Vagina (tissue), 2 donors: Measurements from ENCODE around the gene ADAMTS17. TPM values are rescaled to one million over a fixed set of nuclear protein-coding genes. Genes with fewer than 3 reads are reported as not detected.

ENCODE experiments used
- DNase-seq, 2 donors: peaks; one replicate each; pipeline ENCODE4 v3.0.0-alpha.2; 2017; ENCODE audit errors: extremely low spot score in 2 of 2
- H3K27ac ChIP-seq: fragments of 200-600 bp; sonication (generic); one replicate; pipeline ENCODE4 v1.5.1; 2019
- H3K27me3 ChIP-seq: fragments of 200-600 bp; sonication (generic); one replicate; pipeline ENCODE4 v1.5.1; 2019
- H3K36me3 ChIP-seq, 2 donors: fragments of 200-600 bp; sonication (generic); one replicate each; pipeline ENCODE4 v1.5.1; 2017 to 2019
- H3K4me1 ChIP-seq: fragments of 200-600 bp; sonication (generic); one replicate; pipeline ENCODE4 v1.5.1; 2019
- H3K4me3 ChIP-seq, 2 donors: fragments of 200-600 bp; sonication (generic); 1 replicate in 1 of 2; 2 replicates in 1 of 2; pipeline ENCODE4 v1.5.1; 2016 to 2019
- H3K9me3 ChIP-seq: fragments of 200-600 bp; sonication (generic); one replicate; pipeline ENCODE4 v1.5.1; 2019
- POLR2A ChIP-seq, 2 donors: fragments of 450-650 bp; IDR thresholded peaks; one replicate each; pipeline ENCODE4 v1.6.1; 2017; ENCODE audit warnings: antibody characterized with exemption in 2 of 2, mild to moderate bottlenecking in 2 of 2, moderate library complexity in 2 of 2
- POLR2AphosphoS5 ChIP-seq, 2 donors: sonication (generic); formaldehyde crosslinking; IDR thresholded peaks; one replicate each; pipeline ENCODE4 v1.9.0; 2017; ENCODE audit warnings: antibody characterized with exemption in 2 of 2, mild to moderate bottlenecking in 2 of 2, low read depth in 1 of 2; ENCODE audit not compliant: insufficient read depth in 1 of 2
- intact Hi-C: fragments of 100-400 bp; cut with DNase I; formaldehyde crosslinking; loops from one replicate; pipeline ENCODE4 v1.15.1; 2023
- total RNA-seq: library from RNA; depleted of rRNA; stranded (reverse); fragments of >200 nt; gene quantifications from one replicate; pipeline ENCODE4 v1.2.3, GENCODE V29; 2016
- TF ChIP-seq, protein P1 (sequence below), 3 experiments: fragments of 450-650 bp in 2 of 3; fragments of 200-600 bp in 1 of 3; sonication (generic) in 1 of 3; IDR thresholded peaks; one replicate each; pipeline ENCODE4 v1.5.1; 2017 to 2019; ENCODE audit warnings: antibody characterized with exemption in 3 of 3, mild to moderate bottlenecking in 2 of 3, moderate library complexity in 2 of 3

The ADAMTS17 gene
- total RNA-seq, 1 donor from 2014 or later, result 16.0 TPM

DNA sequence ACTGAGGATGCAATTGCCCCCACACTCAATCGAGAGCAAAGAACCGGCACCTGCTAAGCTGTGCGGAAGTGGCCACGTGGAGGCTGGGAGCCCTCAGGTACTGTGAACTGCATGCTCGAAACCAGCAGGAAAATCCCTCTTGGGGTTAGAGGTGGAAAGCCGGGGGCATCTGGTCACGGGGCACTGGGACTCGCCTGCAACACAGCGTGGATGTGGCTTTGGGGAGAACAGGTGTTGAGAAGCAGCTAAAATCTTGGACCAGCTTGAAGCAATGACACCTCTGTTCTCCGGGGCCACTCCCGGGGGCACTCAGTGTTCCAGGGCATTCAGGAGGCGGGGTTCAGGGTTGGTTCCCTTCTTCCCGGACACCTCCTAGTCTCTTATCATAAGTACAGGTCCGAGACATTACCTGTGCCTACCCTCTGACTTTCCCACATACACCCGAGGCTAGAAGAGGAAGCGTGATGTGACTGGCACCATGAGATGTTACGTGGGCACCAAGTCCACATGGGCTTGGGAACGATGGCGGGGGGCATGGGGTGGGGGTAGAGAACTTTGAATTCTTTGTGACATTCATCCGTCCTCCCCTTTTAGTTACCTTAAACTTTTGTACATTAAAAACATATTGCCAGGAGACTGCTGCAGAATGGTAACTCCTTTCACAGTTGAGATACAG, 172.0 kb downstream of the ADAMTS17 start:
- no peaks in the 10 kb centered on the region for H3K27me3 ChIP-seq
- intact Hi-C loops, result no loop called here
- H3K27ac ChIP-seq, result no peak overlapping the region
- H3K4me3 ChIP-seq, result no peak overlapping the region
- peak; percentile 62 to 79 for DNase-seq
- H3K36me3 ChIP-seq, result no peaks in the 10 kb centered on the region
- TF ChIP-seq POLR2AphosphoS5 (IDR thresholded peaks at IDR 0.05; ENCODE audit: insufficient read depth in 1 of 2, low read depth in 1 of 2), result no peak
- TF ChIP-seq, protein P1, sequence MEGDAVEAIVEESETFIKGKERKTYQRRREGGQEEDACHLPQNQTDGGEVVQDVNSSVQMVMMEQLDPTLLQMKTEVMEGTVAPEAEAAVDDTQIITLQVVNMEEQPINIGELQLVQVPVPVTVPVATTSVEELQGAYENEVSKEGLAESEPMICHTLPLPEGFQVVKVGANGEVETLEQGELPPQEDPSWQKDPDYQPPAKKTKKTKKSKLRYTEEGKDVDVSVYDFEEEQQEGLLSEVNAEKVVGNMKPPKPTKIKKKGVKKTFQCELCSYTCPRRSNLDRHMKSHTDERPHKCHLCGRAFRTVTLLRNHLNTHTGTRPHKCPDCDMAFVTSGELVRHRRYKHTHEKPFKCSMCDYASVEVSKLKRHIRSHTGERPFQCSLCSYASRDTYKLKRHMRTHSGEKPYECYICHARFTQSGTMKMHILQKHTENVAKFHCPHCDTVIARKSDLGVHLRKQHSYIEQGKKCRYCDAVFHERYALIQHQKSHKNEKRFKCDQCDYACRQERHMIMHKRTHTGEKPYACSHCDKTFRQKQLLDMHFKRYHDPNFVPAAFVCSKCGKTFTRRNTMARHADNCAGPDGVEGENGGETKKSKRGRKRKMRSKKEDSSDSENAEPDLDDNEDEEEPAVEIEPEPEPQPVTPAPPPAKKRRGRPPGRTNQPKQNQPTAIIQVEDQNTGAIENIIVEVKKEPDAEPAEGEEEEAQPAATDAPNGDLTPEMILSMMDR (IDR thresholded peaks at IDR 0.05), result no peak
- no peak for TF ChIP-seq POLR2A (IDR thresholded peaks at IDR 0.05)
- H3K9me3 ChIP-seq, result peaks cover 11% of the 10 kb centered on the region
- no peaks in the 10 kb centered on the region for H3K4me1 ChIP-seq

DNA sequence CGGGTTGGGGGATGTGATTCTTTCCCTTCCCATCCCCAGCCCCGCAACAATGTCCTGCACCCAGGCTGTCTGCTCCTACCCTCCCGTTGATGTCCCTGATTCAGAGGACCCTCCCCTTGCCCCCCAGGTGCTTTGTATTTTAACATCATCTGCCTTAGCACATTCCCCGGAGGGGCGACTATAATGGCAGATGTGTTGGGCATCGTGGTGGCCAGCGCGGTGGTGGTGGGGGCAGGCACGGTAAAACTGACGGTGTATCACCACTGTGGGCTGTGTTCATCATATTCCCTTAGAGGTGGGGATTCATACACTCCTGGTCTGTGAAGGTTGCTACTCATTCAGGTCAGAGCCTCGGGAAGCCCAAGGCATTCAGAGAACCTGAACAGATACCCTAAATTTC, 173.0 kb downstream of the ADAMTS17 start:
- Histone ChIP-seq H3K27ac (no peak overlapping the region), H3K4me3 (no peak overlapping the region), H3K4me1 (no peaks in the 10 kb centered on the region), H3K9me3 (peaks cover 11% of the 10 kb centered on the region), H3K27me3 (no peaks in the 10 kb centered on the region), H3K36me3 (no peaks in the 10 kb centered on the region)
- TF ChIP-seq POLR2A (IDR thresholded peaks at IDR 0.05) (no peak), POLR2AphosphoS5 (IDR thresholded peaks at IDR 0.05; ENCODE audit: insufficient read depth in 1 of 2, low read depth in 1 of 2) (no peak)
- TF ChIP-seq, protein P1 (IDR thresholded peaks at IDR 0.05), result no peak
- DNase-seq, result peak; percentile 37 to 49
- intact Hi-C loops, result no loop called here

DNA sequence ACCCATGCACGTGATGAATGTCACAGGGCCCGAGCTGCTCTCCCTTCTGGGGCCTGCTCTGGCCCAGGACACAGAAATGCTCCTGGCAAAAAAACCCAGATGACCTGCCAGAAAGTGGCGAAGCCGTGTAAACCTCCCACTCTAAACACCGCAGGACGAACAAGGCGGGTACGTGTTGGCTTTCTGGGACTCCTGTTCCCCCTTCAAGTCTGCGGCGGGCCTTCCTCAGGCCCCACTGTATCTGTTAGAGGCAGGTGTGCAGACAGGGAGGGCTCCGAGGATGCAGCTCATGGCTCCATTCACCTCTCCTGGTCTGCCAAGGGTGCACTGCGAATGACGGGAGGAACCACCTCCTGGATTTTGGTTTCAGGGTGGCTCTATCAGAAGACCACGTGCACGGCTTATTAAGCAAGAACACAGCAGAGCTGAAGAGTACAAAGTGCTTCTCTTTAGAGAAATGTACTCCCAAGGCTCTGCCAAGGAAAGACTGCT, 173.8 kb downstream of the ADAMTS17 start:
- intact Hi-C loops, result no loop called here
- no peak overlapping the region for H3K27ac ChIP-seq
- no peaks in the 10 kb centered on the region for H3K27me3 ChIP-seq
- no peaks in the 10 kb centered on the region for H3K36me3 ChIP-seq
- no peaks in the 10 kb centered on the region for H3K4me1 ChIP-seq
- no peak for DNase-seq
- no peak overlapping the region for H3K4me3 ChIP-seq
- H3K9me3 ChIP-seq, result peaks cover 5% of the 10 kb centered on the region
- TF ChIP-seq POLR2AphosphoS5 (IDR thresholded peaks at IDR 0.05; ENCODE audit: insufficient read depth in 1 of 2, low read depth in 1 of 2), result peak in 1 of 2 donors; percentile 20
- TF ChIP-seq POLR2A (IDR thresholded peaks at IDR 0.05), result no peak

DNA sequence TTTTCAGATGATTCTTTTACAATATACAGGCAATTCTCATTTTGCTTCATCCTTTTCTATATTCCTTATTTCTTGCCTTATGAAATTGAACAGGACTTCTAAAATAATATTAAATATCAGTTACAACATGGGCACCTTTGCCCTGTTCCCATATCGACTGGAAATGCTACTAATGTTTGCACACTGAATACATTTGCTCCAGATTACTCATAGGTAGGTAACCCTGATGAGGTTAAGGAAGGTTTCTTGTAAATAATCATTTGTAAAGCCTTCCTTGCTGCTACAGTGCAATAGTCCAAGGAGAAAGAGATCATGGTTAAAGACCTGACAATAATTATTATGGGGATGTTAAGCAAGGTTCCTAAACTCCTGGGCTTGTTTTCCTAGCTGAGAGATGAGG, 175.5 kb downstream of the ADAMTS17 start:
- Histone ChIP-seq H3K27ac (no peak overlapping the region), H3K9me3 (no peaks in the 10 kb centered on the region), H3K4me3 (no peak overlapping the region), H3K4me1 (no peaks in the 10 kb centered on the region), H3K27me3 (no peaks in the 10 kb centered on the region), H3K36me3 (no peaks in the 10 kb centered on the region)
- DNase-seq, result no peak
- TF ChIP-seq POLR2A (IDR thresholded peaks at IDR 0.05) (no peak), POLR2AphosphoS5 (IDR thresholded peaks at IDR 0.05; ENCODE audit: insufficient read depth in 1 of 2, low read depth in 1 of 2) (no peak)
- TF ChIP-seq, protein P1 (IDR thresholded peaks at IDR 0.05), result no peak
- intact Hi-C loops, result no loop called here

DNA sequence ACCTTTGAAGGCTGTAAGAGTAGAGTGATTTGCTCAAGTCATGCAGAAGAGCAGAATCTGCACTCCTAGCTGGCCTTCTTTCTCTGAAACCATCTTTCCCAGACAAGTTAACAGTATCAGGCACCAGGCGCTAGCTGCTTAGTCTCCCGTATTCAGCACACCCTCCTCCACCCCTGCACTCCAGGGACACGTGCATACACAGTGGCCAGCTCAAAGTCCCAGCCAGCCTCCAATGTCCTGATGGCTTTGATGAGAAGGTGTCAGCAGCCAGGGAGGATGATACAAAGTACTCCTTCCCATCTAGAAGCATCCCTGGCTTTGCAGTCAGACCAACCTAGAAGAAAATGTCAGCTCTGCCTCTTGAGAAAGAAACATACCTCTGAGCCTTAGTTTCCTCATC, 177.8 kb downstream of the ADAMTS17 start:
- no peaks in the 10 kb centered on the region for H3K27me3 ChIP-seq
- H3K4me1 ChIP-seq, result no peaks in the 10 kb centered on the region
- H3K9me3 ChIP-seq, result no peaks in the 10 kb centered on the region
- no peak overlapping the region for H3K4me3 ChIP-seq
- TF ChIP-seq, protein P1 (IDR thresholded peaks at IDR 0.05), result no peak
- no peak for TF ChIP-seq POLR2AphosphoS5 (IDR thresholded peaks at IDR 0.05; ENCODE audit: insufficient read depth in 1 of 2, low read depth in 1 of 2)
- no peak for TF ChIP-seq POLR2A (IDR thresholded peaks at IDR 0.05)
- no peaks in the 10 kb centered on the region for H3K36me3 ChIP-seq
- H3K27ac ChIP-seq, result no peak overlapping the region
- intact Hi-C loops, result loop anchor here (2.0 kb wide), 1 partner anchor 155 kb away; no protein-coding TSS in a partner anchor
- DNase-seq, result no peak
